NCI-H1048 (cell line): ENCODE measurements around the gene IMMP2L.
A peak's percentile ranks its signal among the peaks of the same experiment; 100 is the strongest.
"Not testable (repeated sequence)": the region's sequence is repeated elsewhere in the genome, so short reads cannot be mapped to it uniquely, and the experiment has no call there.

ENCODE experiments used
- DNase-seq: peaks from one replicate; lab custom pipeline; 2025; lab: John Stamatoyannopoulos, UW

The IMMP2L gene

DNA sequence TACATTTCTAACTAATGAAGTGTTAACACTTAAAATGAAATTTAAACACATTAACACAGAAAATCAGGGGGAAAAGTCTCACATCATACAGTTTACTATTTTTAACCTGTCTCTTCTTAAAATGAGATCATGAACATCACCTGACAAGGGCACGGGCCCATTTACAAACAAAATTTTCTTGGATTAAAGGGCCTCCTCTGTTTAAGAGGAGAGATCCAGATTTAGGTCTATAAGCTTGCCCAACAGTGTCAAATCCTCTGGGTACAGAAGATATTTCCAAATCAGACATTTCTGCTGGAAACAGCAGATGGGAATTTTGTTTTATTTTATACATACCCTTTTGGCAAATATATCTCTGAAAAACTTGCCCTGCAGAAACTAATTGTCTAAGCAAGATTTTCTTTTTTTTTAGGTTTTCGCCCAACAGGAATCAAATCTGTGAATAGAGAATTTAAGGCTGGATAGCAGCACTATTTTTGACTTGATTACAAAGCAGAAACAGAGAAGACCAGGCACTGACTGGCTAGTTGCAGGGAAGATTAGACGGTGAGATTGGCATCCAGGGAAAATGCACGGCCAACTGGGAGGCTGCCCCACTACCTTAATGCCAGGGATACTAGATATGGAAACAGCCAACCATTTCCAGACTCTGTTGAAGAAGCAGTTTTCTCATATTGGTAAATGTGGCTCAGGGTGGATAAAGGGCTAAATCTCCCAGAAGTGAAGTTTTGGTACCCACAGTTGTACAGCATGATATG is 298.0 kb downstream of the IMMP2L start:
- DNase-seq, result no peak

GRCh38 chr7:111262293-111263116 is 299.8 kb downstream of the IMMP2L start:
- no peak for DNase-seq

- no peak for DNase-seq
Observed at GRCh38 chr7:111261496-111261895, 300.8 kb downstream of the IMMP2L start.

DNA sequence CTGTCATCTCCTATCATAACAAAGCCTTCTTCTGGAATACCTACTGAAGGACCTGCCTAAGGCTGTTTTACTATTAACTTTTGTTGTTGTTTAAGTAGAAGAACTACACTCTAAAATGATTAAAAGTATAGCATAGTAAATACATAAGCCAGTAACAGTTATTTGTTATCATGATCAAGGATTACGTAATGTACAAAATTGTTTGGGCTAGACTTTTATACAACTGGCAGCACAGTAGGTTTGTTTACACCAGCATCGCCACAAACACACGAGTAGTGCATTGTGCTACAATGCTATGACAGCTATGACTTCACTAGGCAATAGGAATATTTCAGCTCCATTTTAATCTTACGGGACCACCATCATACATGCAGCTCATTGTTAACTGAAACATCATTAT is 302.3 kb downstream of the IMMP2L start:
- no peak for DNase-seq

- no peak for DNase-seq
Observed at GRCh38 chr7:111256391-111256790, 305.9 kb downstream of the IMMP2L start.

GRCh38 chr7:111255576-111255975 is 306.7 kb downstream of the IMMP2L start:
- DNase-seq, result no peak

- DNase-seq, result not testable (repeated sequence)
Observed at GRCh38 chr7:111251365-111251764, 310.9 kb downstream of the IMMP2L start.

GRCh38 chr7:111249807-111250206 is 312.5 kb downstream of the IMMP2L start:
- not testable (repeated sequence) for DNase-seq

GRCh38 chr7:111242141-111242755 is 320.0 kb downstream of the IMMP2L start:
- DNase-seq, result no peak

- DNase-seq, result no peak
Observed at GRCh38 chr7:111240371-111240770, 321.9 kb downstream of the IMMP2L start.

DNA sequence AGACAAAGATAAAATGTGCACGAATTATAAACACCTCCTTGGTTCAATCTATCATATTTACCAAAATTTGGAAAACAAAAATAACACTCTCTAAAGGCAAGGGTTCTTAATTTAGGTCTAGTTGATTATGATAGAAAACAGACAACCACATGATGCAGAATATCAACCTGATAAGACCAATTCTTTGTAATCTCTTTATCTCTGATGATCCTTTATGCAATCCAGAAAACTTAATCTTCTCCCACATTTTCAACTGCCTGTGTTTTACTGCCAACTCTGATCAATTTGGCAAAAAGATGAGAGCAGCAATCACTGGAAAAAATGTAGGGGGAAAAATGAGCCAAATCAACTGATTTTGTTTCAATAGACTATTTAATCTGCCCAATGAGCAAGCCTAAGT is 322.9 kb downstream of the IMMP2L start:
- no peak for DNase-seq

DNA sequence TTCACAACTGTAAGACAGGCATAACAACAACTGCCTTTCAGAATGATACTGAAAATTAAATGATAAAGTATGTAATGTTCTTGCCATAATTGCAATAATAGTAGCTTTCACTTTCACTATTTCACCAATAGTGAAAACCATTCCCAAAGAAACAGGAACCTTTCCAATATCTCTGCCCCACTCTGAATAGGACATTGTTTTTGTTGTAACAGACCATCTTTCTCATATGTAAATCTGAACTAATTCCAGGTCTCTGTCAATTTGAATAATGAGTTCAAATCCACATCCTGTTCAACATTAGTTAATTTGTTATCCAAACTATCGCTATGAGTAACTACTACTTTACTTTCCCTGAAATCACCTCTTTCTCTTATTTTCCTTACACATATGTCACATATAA is 323.4 kb downstream of the IMMP2L start:
- DNase-seq, result peak; percentile 40

DNA sequence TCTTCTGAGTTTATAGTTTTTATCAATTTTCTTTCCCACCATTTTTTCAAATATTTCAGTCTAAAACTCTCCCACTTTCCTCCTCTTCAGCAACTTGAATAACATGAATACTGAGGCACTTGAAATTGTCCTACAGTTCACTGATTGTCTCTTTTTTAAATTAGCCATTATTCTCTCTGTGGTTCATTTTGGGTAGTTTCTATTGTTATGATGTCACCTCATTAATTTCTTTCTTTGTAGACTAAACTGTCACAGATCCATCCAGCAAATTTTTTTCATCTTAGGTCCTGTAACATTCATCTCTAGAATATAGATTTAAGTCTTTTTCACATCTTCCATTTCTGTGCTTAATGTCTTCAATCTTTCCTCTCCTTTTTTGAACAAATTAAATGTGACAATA is 326.6 kb downstream of the IMMP2L start:
- no peak for DNase-seq

GRCh38 chr7:111232249-111233084 is 329.8 kb downstream of the IMMP2L start:
- no peak for DNase-seq

DNA sequence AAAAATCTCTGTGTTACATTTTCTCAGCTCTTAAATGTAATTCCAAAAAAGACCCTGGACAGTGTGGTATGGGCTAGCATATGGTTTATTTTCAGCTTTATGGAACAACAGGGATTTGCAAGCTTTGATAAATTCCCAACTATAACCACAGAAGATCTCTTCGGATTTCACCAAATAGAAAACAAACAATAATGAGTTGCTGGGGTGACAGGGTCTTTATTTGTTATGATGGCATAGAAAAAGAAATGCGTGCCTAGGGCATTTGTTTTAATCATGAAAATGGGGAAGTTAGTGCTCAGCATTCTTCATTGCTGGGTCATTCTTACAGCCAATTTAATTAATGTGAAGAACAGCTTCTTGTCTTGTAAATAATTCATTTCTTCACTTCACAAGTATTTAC is 332.4 kb downstream of the IMMP2L start:
- no peak for DNase-seq

GRCh38 chr7:111229181-111229740 is 333.0 kb downstream of the IMMP2L start:
- DNase-seq, result peak; percentile 8

DNA sequence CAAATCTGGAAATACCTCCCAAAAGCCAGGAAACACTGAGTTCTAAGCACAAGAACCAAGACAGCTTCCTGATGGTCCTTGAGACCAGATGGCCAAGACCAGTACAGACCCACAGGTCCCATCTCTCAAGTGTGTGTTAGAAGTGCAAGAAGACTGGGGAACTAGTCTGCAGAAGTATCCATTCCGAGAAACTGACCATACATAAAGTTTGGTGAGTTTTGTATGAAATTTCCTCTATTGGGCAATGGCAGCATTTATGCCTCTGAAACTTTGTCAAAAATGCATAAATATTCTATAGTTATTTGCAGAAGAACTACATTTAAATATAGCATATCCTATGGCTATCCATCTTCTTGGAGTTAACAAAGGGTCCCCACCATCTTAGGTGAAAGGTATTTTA is 333.9 kb downstream of the IMMP2L start:
- no peak for DNase-seq

DNA sequence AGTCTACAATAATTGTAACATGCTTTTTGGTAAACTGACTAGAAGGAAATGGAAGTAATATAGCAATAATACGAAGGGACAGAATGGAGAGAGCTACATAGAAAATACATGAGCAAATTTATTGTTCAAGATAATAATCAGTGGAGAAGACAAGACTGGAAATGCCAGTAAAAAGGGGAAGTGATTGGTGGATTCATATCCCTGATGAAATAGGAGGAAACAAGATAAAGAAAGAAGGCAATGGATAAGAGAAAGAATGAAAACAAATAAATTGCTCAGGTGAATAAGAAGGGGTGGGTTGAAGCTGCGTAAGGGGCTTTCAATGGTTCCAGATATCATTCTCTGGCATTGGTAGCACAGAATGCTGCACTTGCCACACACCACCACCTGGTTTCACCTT is 335.5 kb downstream of the IMMP2L start:
- no peak for DNase-seq

- no peak for DNase-seq
Observed at GRCh38 chr7:111224354-111225231, 337.7 kb downstream of the IMMP2L start.

DNA sequence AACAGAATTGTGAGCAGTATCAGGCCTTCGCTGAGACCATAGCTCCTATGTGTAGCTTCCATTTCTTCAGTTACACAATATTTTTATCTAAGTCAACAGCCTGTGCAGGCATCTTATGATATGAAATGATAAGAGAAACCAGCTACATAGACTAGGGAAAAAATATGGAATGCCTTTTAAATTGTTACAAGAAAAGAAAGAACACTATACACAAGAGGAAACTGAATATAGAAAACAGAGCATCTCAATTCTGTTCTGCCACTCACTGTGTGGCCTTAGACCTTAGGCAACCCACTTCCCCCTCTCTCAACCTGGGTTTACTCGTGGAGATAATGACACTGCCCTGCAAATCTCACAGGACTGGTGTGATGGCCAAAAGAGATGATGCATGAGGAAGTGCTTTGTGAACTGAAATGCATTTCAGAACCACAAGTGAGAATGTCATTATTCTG is 338.5 kb downstream of the IMMP2L start:
- no peak for DNase-seq

DNA sequence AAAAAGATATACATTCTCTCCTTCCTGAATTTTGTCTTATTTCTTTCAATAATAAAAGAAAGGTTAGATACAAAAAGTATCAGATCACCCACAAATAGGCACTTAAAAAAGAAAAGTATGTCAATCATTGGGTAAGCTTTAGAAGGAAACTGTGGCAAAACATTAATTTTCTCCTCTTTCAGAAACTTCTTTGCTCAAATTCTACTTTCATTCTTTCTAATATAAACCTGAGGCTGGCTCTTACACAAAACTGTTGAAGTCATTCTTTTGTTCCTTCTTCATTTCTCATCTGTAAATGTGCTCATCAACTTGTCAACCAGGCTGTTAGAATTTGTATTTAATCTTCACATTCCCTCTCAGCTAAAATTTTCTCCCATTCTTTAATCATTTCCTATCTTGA is 346.7 kb downstream of the IMMP2L start:
- no peak for DNase-seq
